Measurements from ENCODE around the gene BAZ2B. TPM values are rescaled to one million over a fixed set of nuclear protein-coding genes. Genes with fewer than 3 reads are reported as not detected.

Gene BAZ2B
- total RNA-seq, 8 experiments from 2014 or later: 81.1 to 148 (median 90.2) TPM

DNA sequence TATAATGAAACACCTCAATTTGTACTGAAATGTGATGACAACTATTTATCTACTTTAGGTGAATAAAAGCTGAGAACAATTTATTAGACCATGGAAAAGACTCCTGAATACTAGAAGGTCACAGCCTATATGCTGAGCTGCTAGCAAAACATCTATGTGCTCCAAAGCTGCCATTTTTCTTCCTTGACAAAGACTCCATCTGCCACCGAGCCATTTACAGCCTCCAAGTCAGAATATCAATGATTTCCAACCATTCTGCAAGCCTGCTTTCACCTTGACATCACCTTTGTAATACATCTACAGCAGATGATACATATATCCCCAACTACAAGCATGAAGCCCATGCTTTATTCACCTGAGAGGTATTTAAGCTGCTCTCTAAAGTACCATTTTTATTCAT is 84.9 kb downstream of the BAZ2B start:
- peaks cover 5 to 15% of the 10 kb centered on the region in 2 donors for H3K4me1 ChIP-seq (replicated peaks in 1 of 2)
- no peak overlapping the region for H3K27ac ChIP-seq
- WGBS, 10 experiments: 14 to 88% (median 44%) methylated on average over 1 of the region's 1 CpG; no CpG with 5 or more reads in 3 of the 10 experiments
- ATAC-seq (replicated peaks in 6 of 8): peak in 5 of 8 experiments; percentile 73 to 97 (median 80)
- H3K4me3 ChIP-seq: no peak overlapping the region
- in situ Hi-C loops (cut with MboI; ENCODE audit: low pct_unique_long_range_greater_than_20kb in 2 of 9, low sequenced_read_pairs in 9 of 9, unreplicated experiment in 9 of 9): no loop called here

DNA sequence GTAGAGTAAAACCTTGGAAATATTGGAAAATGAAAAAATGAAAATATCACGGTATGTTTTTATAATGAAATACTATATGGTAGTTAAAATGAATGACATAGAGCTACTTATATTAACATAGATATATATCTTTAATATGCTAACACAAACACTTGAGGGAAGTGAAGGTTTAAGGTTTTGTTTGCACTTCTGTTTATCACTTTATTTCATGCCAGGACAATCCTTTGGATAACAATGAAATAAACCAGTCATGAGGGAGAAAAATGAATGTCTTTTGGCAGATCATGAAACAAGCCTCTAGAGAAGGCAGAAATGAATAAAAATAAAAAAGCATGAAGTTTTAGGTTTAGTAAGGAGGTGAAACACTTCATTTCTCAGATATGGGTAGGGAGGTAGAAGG is 89.9 kb downstream of the BAZ2B start:
- Histone ChIP-seq H3K4me1 (replicated peaks in 1 of 2) (peaks cover 2 to 9% of the 10 kb centered on the region in 2 donors), H3K4me3 (no peak overlapping the region)
- 76 to 100% (median 100%) methylated on average over 1 of the region's 1 CpG; no CpG with 5 or more reads in 1 of the 10 experiments for WGBS, 10 experiments

DNA sequence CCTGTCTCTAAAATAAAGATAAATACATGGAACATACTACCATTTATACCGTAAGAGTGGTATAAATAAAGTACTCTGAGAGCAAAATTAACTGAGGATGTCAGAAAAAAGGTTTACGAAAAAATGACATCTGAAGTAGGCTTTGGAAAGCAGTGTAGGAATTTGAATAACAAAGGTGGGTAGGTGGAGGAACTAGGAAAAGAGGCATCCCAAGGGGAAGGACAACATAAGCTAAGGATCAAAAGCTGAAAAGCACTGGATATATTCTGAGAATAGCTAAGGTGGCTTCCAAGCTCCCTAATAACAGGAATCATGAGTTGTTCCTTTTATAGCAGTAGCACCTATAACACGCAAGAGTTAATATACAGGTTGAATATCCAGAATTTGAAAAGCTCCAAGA is 91.3 kb downstream of the BAZ2B start:
- in situ Hi-C loops (cut with MboI; ENCODE audit: low pct_unique_long_range_greater_than_20kb in 2 of 9, low sequenced_read_pairs in 9 of 9, unreplicated experiment in 9 of 9): no loop called here

More for the DNA sequence above, 89.9 kb downstream of the BAZ2B start:
- in situ Hi-C loops (cut with MboI; ENCODE audit: low pct_unique_long_range_greater_than_20kb in 2 of 9, low sequenced_read_pairs in 9 of 9, unreplicated experiment in 9 of 9): no loop called here
- no peak for ATAC-seq (replicated peaks in 6 of 8)
- H3K27ac ChIP-seq: no peak overlapping the region

DNA sequence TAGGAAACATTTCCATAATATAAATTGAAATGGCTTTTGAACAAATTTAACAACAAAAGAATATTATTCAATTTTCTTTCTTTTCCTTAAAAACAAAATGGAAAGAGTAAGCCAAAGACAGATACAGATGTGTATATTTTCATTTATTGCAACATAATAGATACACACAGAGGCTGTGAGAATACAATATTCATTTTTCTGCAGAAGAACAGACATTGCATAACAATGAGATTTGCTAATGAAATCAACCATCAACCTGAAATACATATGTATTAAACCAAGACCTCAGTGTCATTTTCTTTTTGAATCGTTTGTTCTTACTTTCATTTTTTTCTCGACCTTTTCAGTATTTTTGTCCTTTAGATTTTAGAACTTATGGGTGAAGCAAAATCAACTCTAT is 95.1 kb downstream of the BAZ2B start:
- peaks cover 0 to 5% of the 10 kb centered on the region in 2 donors for H3K4me1 ChIP-seq (replicated peaks in 1 of 2)
- H3K27ac ChIP-seq: no peak overlapping the region
- 63 to 100% (median 87%) methylated on average over 2 of the region's 2 CpGs for WGBS, 10 experiments
- no peak for ATAC-seq (replicated peaks in 6 of 8)
- H3K4me3 ChIP-seq: no peak overlapping the region
- in situ Hi-C loops (cut with MboI; ENCODE audit: low pct_unique_long_range_greater_than_20kb in 2 of 9, low sequenced_read_pairs in 9 of 9, unreplicated experiment in 9 of 9): no loop called here

More for the DNA sequence above, 91.3 kb downstream of the BAZ2B start:
- H3K27ac ChIP-seq: no peak overlapping the region
- H3K4me3 ChIP-seq: no peak overlapping the region
- no peak for ATAC-seq (replicated peaks in 6 of 8)
- H3K4me1 ChIP-seq (replicated peaks in 1 of 2): peaks cover 0 to 2% of the 10 kb centered on the region in 2 donors
- WGBS, 10 experiments: 80 to 100% (median 90%) methylated on average over 1 to 3 of the region's 3 CpGs

GRCh38 chr2:159518321-159519005 is 97.9 kb downstream of the BAZ2B start:
- 50 to 100% (median 84%) methylated on average over 1 to 3 of the region's 3 CpGs for WGBS, 10 experiments
- H3K27ac ChIP-seq: no peak overlapping the region

GRCh38 chr2:159516241-159516758 is 100.0 kb downstream of the BAZ2B start:
- Histone ChIP-seq H3K4me3 (peak overlapping the region; percentile 25 to 45 (median 37)), H3K4me1 (replicated peaks in 1 of 2) (peaks cover 6 to 24% of the 10 kb centered on the region in 2 donors), H3K27ac (peak overlapping the region; percentile 48 to 66)
- WGBS, 10 experiments: 0 to 33% (median 10%) methylated on average over 1 to 5 of the region's 6 CpGs
- ATAC-seq (replicated peaks in 6 of 8): peak; percentile 86 to 99 (median 94)
- in situ Hi-C loops (cut with MboI; ENCODE audit: low pct_unique_long_range_greater_than_20kb in 2 of 9, low sequenced_read_pairs in 9 of 9, unreplicated experiment in 9 of 9): no loop called here

More at GRCh38 chr2:159518321-159519005, 97.9 kb downstream of the BAZ2B start:
- ATAC-seq (replicated peaks in 6 of 8): no peak
- in situ Hi-C loops (cut with MboI; ENCODE audit: low pct_unique_long_range_greater_than_20kb in 2 of 9, low sequenced_read_pairs in 9 of 9, unreplicated experiment in 9 of 9): no loop called here
- H3K4me3 ChIP-seq: no peak overlapping the region
- H3K4me1 ChIP-seq (replicated peaks in 1 of 2): peaks cover 6 to 26% of the 10 kb centered on the region in 2 donors

DNA sequence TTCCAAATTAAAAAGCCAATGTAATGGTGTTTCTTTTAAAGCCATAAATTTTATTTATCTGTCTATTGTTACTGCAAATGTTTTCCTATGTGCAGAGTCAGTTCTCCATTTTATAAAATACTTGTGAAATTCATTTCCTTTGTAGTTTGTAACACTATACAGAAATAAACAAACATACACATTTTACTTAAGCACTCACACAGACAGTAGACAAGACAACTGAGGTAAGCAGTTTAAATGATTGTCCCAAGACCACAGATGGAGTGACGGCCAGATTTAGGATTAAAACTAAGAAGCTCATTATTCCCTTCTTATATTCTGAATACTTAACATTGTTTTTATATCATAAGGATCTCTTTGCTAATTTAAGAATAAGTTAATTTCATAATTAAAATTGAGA is 100.9 kb downstream of the BAZ2B start:
- in situ Hi-C loops (cut with MboI; ENCODE audit: low pct_unique_long_range_greater_than_20kb in 2 of 9, low sequenced_read_pairs in 9 of 9, unreplicated experiment in 9 of 9): no loop called here
- Histone ChIP-seq H3K4me1 (replicated peaks in 1 of 2) (peaks cover 6 to 24% of the 10 kb centered on the region in 2 donors), H3K4me3 (peak overlapping the region in 3 of 5 donors; percentile 8 to 45 (median 37)), H3K27ac (no peak overlapping the region)
- ATAC-seq (replicated peaks in 6 of 8): no peak
- WGBS, 10 experiments: 27 to 100% (median 75%) methylated on average over 1 of the region's 1 CpG; no CpG with 5 or more reads in 3 of the 10 experiments

DNA sequence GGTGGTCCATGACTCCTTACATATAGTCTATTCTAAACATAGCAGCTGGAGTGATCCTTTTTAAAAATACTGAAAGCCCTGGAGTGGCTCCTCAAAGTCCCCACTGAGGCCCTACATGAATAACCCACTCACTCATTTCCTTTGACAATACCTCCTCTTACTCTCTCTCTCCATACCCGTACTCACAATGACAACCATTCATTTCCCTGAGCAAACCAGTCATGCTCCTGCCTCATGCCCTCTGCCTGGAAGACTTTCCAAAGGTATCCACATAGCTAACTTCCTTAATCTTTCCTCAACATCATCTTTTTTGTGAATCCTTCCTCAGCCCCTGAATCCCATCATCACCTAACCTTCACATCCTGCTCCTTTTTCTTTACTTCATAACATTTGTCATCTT is 102.6 kb downstream of the BAZ2B start:
- no peak overlapping the region for H3K27ac ChIP-seq
- 20 to 100% (median 88%) methylated on average over 1 of the region's 1 CpG; no CpG with 5 or more reads in 3 of the 10 experiments for whole genome bisulfite sequencing, 10 experiments
- in situ Hi-C loops (cut with MboI; ENCODE audit: low pct_unique_long_range_greater_than_20kb in 2 of 9, low sequenced_read_pairs in 9 of 9, unreplicated experiment in 9 of 9): no loop called here
- no peak overlapping the region for H3K4me3 ChIP-seq
- H3K4me1 ChIP-seq (replicated peaks in 1 of 2): peaks cover 6 to 24% of the 10 kb centered on the region in 2 donors
- no peak for ATAC-seq (replicated peaks in 6 of 8)

DNA sequence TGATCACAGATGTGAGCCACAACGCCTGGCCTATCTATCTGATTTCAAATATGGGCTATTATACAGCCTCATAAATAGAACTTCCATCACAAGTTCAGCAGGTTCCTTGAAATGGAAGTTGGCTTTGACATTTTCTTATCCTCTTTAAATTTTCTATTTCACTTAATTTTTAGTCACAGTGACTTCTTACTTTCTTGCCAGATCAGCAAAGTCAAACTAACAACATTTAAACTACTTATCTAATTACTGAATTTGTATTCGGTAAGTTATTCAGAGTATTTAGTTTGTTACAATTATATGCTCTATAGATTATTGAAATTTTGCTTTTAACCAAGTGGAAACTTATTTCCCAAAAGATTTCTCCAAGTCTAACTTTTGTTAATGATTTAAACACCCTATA is 108.2 kb downstream of the BAZ2B start:
- H3K4me3 ChIP-seq: no peak overlapping the region
- ATAC-seq (replicated peaks in 6 of 8): no peak
- WGBS, 10 experiments: 89 to 100% (median 100%) methylated on average over 1 to 2 of the region's 2 CpGs; no CpG with 5 or more reads in 1 of the 10 experiments
- H3K27ac ChIP-seq: no peak overlapping the region
- in situ Hi-C loops (cut with MboI; ENCODE audit: low pct_unique_long_range_greater_than_20kb in 2 of 9, low sequenced_read_pairs in 9 of 9, unreplicated experiment in 9 of 9): no loop called here
- peaks cover 0 to 2% of the 10 kb centered on the region in 2 donors for H3K4me1 ChIP-seq (replicated peaks in 1 of 2)

- 57 to 95% (median 81%) methylated on average over 1 to 2 of the region's 2 CpGs for WGBS, 10 experiments
- ATAC-seq (replicated peaks in 6 of 8): no peak
- Histone ChIP-seq H3K4me1 (replicated peaks in 1 of 2) (peaks cover 0 to 2% of the 10 kb centered on the region in 2 donors), H3K27ac (no peak overlapping the region), H3K4me3 (no peak overlapping the region)
- in situ Hi-C loops (cut with MboI; ENCODE audit: low pct_unique_long_range_greater_than_20kb in 2 of 9, low sequenced_read_pairs in 9 of 9, unreplicated experiment in 9 of 9): no loop called here
Measured at GRCh38 chr2:159506764-159507440, 109.4 kb downstream of the BAZ2B start.

- 80 to 100% (median 100%) methylated on average over 1 to 3 of the region's 3 CpGs; no CpG with 5 or more reads in 2 of the 10 experiments for WGBS, 10 experiments
- Histone ChIP-seq H3K27ac (no peak overlapping the region), H3K4me3 (no peak overlapping the region), H3K4me1 (replicated peaks in 1 of 2) (peaks cover 0 to 2% of the 10 kb centered on the region in 2 donors)
- ATAC-seq (replicated peaks in 6 of 8): no peak
- in situ Hi-C loops (cut with MboI; ENCODE audit: low pct_unique_long_range_greater_than_20kb in 2 of 9, low sequenced_read_pairs in 9 of 9, unreplicated experiment in 9 of 9): no loop called here
Measured at GRCh38 chr2:159506202-159506601, 110.1 kb downstream of the BAZ2B start.

DNA sequence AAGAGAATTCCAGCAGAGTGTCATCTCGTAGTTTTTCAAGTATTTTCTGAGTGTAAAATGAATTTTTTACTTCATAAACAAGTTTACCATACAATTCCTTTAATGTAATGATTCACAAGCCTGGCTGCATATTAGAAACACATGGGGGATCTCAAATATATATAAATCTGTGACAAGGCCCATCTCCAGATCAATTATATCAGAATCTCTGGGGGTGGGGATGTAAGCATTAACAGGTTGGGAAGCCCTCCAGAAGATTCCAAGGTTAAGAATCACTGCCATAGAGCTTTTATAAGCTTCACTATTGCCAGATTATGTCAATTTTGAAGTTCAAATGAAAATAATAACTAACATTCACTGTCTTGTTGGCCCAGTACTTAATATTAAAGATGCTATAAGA is 111.2 kb downstream of the BAZ2B start:
- in situ Hi-C loops (cut with MboI; ENCODE audit: low pct_unique_long_range_greater_than_20kb in 2 of 9, low sequenced_read_pairs in 9 of 9, unreplicated experiment in 9 of 9): no loop called here
- WGBS, 10 experiments: 67 to 100% (median 89%) methylated on average over 1 of the region's 1 CpG; no CpG with 5 or more reads in 3 of the 10 experiments
- Histone ChIP-seq H3K4me3 (no peak overlapping the region), H3K27ac (no peak overlapping the region), H3K4me1 (replicated peaks in 1 of 2) (peaks cover 0 to 2% of the 10 kb centered on the region in 2 donors)
- no peak for ATAC-seq (replicated peaks in 6 of 8)

DNA sequence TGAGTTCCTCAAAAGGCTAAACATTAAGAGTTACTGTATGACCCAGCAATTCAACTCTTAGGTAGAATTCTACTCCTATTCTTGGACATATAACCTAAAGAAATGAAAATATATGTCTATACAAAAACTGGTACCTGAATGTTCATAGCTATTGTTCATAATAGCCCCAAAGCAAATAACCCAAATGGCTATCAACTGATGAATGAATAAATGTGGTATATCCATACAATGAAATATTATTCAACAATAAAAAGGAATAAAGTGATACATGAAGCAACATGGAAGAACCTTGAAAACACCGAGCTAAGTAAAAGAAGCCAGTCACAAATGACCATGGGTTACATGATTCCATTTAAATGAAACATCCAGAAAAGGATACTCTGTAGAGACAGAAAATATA is 114.6 kb downstream of the BAZ2B start:
- in situ Hi-C loops (cut with MboI; ENCODE audit: low pct_unique_long_range_greater_than_20kb in 2 of 9, low sequenced_read_pairs in 9 of 9, unreplicated experiment in 9 of 9): no loop called here
- 80 to 100% (median 100%) methylated on average over 1 of the region's 1 CpG; no CpG with 5 or more reads in 1 of the 10 experiments for WGBS, 10 experiments
- no peak for ATAC-seq (replicated peaks in 6 of 8)

More for the DNA sequence above, 114.6 kb downstream of the BAZ2B start:
- no peak overlapping the region for H3K4me3 ChIP-seq
- no peaks in the 10 kb centered on the region for H3K4me1 ChIP-seq (replicated peaks in 1 of 2)
- H3K27ac ChIP-seq: no peak overlapping the region
